Measurements from ENCODE around the gene SLITRK4.

- TF ChIP-seq CTCF (IDR thresholded peaks at IDR 0.05) (no peak), POLR2A (IDR thresholded peaks at IDR 0.05) (no peak)
Measured at GRCh38 chrX:143634663-143635455, 1.0 kb downstream of the SLITRK4 start.

Data from breast epithelium (tissue), 3 donors.